Thyroid gland (tissue), 4 donors: ENCODE data around the gene AR. TPM values are rescaled to one million over a fixed set of nuclear protein-coding genes. Genes with fewer than 3 reads are reported as not detected.

Source experiments
- DNase-seq, 2 donors: peaks; one replicate each; pipeline ENCODE4 v3.0.0-alpha.2; 2019
- H3K27ac ChIP-seq, 3 donors: fragments of 200-600 bp; sonication (generic); 1 replicate in 2 of 3; 2 replicates in 1 of 3; pipeline ENCODE4 v1.5.1; 2016 to 2019; ENCODE audit warnings: mild to moderate bottlenecking in 1 of 3, moderate library complexity in 1 of 3
- H3K27me3 ChIP-seq: fragments of 200-600 bp; sonication (generic); one replicate; pipeline ENCODE4 v1.5.1; 2019
- H3K36me3 ChIP-seq, 2 donors: fragments of 200-600 bp; sonication (generic); one replicate each; pipeline ENCODE4 v1.5.1; 2016 to 2019
- H3K4me1 ChIP-seq, 2 donors: fragments of 200-600 bp; sonication (generic); one replicate each; pipeline ENCODE4 v1.5.1; 2017 to 2019
- H3K4me3 ChIP-seq, 3 donors: fragments of 200-600 bp; sonication (generic); replicated peaks in 1 of 3; 1 replicate in 2 of 3; 2 replicates in 1 of 3; pipeline ENCODE4 v1.5.1; 2016; ENCODE audit warnings: mild to moderate bottlenecking in 1 of 3
- H3K9me3 ChIP-seq: fragments of 200-600 bp; sonication (generic); one replicate; pipeline ENCODE4 v1.5.1; 2017
- CTCF ChIP-seq, 6 experiments: fragments of 200-600 bp in 3 of 6; fragments of 450-650 bp in 3 of 6; sonication (generic) in 3 of 6; IDR thresholded peaks; one replicate each; pipeline ENCODE4 v1.5.1; 2016 to 2019; ENCODE audit warnings: antibody characterized with exemption in 6 of 6, mild to moderate bottlenecking in 2 of 6, inconsistent platforms in 1 of 6, moderate library complexity in 1 of 6
- POLR2A ChIP-seq, 2 donors: fragments of 450-650 bp; IDR thresholded peaks; one replicate each; pipeline ENCODE4 v1.6.1; 2017; ENCODE audit warnings: antibody characterized with exemption in 2 of 2, mild to moderate bottlenecking in 2 of 2, moderate library complexity in 1 of 2
- WGBS, 2 donors: methylation state at CpG; one replicate each; pipeline ENCODE4 v1.1.5; 2017; 5-methylcytosine and 5-hydroxymethylcytosine counted together
- intact Hi-C: fragments of 100-400 bp; cut with DNase I; formaldehyde crosslinking; loops from one replicate; pipeline ENCODE4 v1.15.1; 2023
- total RNA-seq, 4 donors: library from RNA; depleted of rRNA; stranded (reverse); fragments of >200 nt; gene quantifications; one replicate each; pipeline ENCODE4 v1.2.3, GENCODE V29; 2016

The AR gene
- total RNA-seq, 4 donors from 2014 or later: 5.2 to 15.0 (median 11.6) TPM

DNA sequence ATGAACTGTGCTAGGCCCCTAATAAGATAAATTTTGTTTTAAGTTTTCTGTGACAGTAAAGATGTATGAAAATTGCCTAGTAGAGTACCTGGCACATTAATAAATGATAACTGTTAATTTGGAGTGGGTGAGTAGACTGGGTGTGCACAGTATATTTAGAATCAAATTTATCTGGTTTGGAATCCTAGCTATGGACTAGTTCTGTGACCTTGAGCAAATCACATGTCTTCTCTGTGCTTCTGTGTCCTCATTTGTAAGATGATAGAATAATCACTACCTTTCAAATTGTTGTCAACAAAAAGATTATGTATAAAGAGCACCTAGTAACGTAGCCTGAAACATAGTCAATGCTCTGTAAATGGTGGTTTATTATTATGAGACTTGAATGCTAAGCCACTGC, 170.2 kb downstream of the AR start:
- WGBS, 2 donors: 86 to 100% methylated on average over 1 of the region's 1 CpG
- H3K9me3 ChIP-seq: no peaks in the 10 kb centered on the region
- intact Hi-C loops: no loop called here
- H3K27ac ChIP-seq: no peak overlapping the region
- no peaks in the 10 kb centered on the region for H3K36me3 ChIP-seq
- no peaks in the 10 kb centered on the region for H3K27me3 ChIP-seq
- DNase-seq: no peak
- TF ChIP-seq CTCF (IDR thresholded peaks at IDR 0.05) (no peak), POLR2A (IDR thresholded peaks at IDR 0.05) (no peak)
- no peak overlapping the region for H3K4me3 ChIP-seq
- H3K4me1 ChIP-seq: no peaks in the 10 kb centered on the region

- no peak for DNase-seq
- H3K4me1 ChIP-seq: peaks cover 0 to 6% of the 10 kb centered on the region in 2 donors
- H3K27me3 ChIP-seq: no peaks in the 10 kb centered on the region
- H3K9me3 ChIP-seq: no peaks in the 10 kb centered on the region
- H3K4me3 ChIP-seq: no peak overlapping the region
- no peaks in the 10 kb centered on the region for H3K36me3 ChIP-seq
- TF ChIP-seq POLR2A (IDR thresholded peaks at IDR 0.05): no peak
- intact Hi-C loops: no loop called here
- no peak overlapping the region for H3K27ac ChIP-seq
- 100% methylated on average over 4 of the region's 4 CpGs; no CpG with 5 or more reads in 1 of the 2 donors for WGBS, 2 donors
Observed at GRCh38 chrX:67717571-67717970, 173.8 kb downstream of the AR start.

DNA sequence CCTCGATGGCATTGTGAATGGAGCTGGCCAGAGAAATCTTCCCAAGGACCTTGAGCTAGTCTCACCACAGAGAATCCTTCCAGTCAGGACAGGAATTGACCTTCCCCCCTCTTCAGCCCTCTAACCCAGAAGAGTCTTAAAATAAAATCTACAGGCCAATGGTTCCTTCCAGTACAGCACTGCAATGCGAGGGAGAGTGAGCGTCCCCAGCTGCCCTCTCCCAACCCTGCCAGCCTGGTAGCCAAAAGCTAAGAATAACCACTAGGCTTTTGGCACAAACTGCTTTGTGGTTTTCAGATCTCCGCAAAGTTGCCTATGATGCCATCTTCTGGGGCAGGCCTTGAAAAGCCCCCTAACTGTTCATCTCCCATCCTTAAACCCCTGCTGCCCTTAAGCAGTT, 175.1 kb downstream of the AR start:
- TF ChIP-seq CTCF (IDR thresholded peaks at IDR 0.05) (no peak), POLR2A (IDR thresholded peaks at IDR 0.05) (no peak)
- DNase-seq: no peak
- intact Hi-C loops: no loop called here

GRCh38 chrX:67720344-67720743, 176.5 kb downstream of the AR start:
- Histone ChIP-seq H3K4me3 (no peak overlapping the region), H3K27ac (no peak overlapping the region), H3K36me3 (no peaks in the 10 kb centered on the region), H3K4me1 (peaks cover 0 to 6% of the 10 kb centered on the region in 2 donors), H3K27me3 (no peaks in the 10 kb centered on the region), H3K9me3 (no peaks in the 10 kb centered on the region)
- DNase-seq: peak; percentile 32 to 54
- intact Hi-C loops: no loop called here
- TF ChIP-seq CTCF (IDR thresholded peaks at IDR 0.05) (no peak), POLR2A (IDR thresholded peaks at IDR 0.05) (no peak)

More for the DNA sequence above, 175.1 kb downstream of the AR start:
- no peak overlapping the region for H3K27ac ChIP-seq
- no peaks in the 10 kb centered on the region for H3K27me3 ChIP-seq
- peaks cover 0 to 6% of the 10 kb centered on the region in 2 donors for H3K4me1 ChIP-seq
- H3K9me3 ChIP-seq: no peaks in the 10 kb centered on the region
- WGBS, 2 donors: 80 to 88% methylated on average over 1 to 2 of the region's 4 CpGs
- H3K36me3 ChIP-seq: no peaks in the 10 kb centered on the region
- H3K4me3 ChIP-seq: no peak overlapping the region

- no peak overlapping the region for H3K27ac ChIP-seq
- TF ChIP-seq CTCF (IDR thresholded peaks at IDR 0.05) (no peak), POLR2A (IDR thresholded peaks at IDR 0.05) (no peak)
Observed at GRCh38 chrX:67721321-67721720, 177.5 kb downstream of the AR start.

More at GRCh38 chrX:67721321-67721720, 177.5 kb downstream of the AR start:
- Histone ChIP-seq H3K4me3 (no peak overlapping the region), H3K27me3 (no peaks in the 10 kb centered on the region), H3K36me3 (no peaks in the 10 kb centered on the region), H3K4me1 (peaks cover 0 to 6% of the 10 kb centered on the region in 2 donors), H3K9me3 (no peaks in the 10 kb centered on the region)
- no peak for DNase-seq
- WGBS, 2 donors: 63 to 80% methylated on average over 1 of the region's 1 CpG
- intact Hi-C loops: no loop called here
